K562 (cell line): ENCODE data around the gene KRT72. TPM values are rescaled to one million over a fixed set of nuclear protein-coding genes. Genes with fewer than 3 reads are reported as not detected.

Experiments
- ZBTB40 ChIP-seq, 2 experiments: fragments of 450-650 bp in 1 of 2; sonication (generic) in 1 of 2; formaldehyde crosslinking in 1 of 2; IDR thresholded peaks; 2 replicates each; pipeline versions ENCODE4 v1.7.1 to v1.9.0; 2016 to 2022; ENCODE audit warnings: inconsistent platforms in 1 of 2, mild to moderate bottlenecking in 1 of 2, missing genetic modification reagents in 1 of 2
- polyA plus RNA-seq, 8 experiments: library from polyadenylated mRNA; depleted of rRNA in 4 of 8; stranded (reverse) in 5 of 8; unstranded in 3 of 8; fragments of >200 nt; fragmentation: Nextera tagmentation in 2 of 8; fragmentation: Illumina TruSeq in 1 of 8; extraction: Ambion mirVana in 2 of 8; extraction: Trizol in 1 of 8; gene quantifications; 2 replicates each; pipeline versions ENCODE4 v1.2.1 to v1.2.3, GENCODE V29; 2011 to 2014; ENCODE audit warnings: inconsistent platforms in 1 of 8, missing spikeins in 1 of 8
- total RNA-seq, 7 experiments: library from RNA; depleted of rRNA in 6 of 7; stranded (reverse); fragments of >200 nt in 6 of 7; fragmentation: Illumina TruSeq in 2 of 7; extraction: Trizol in 2 of 7; gene quantifications; 2 replicates each; pipeline versions ENCODE4 v1.2.1 to v1.2.3, GENCODE V29; 2011 to 2021; ENCODE audit warnings: low replicate concordance in 1 of 7
- TF ChIP-seq, protein P1 (sequence below): fragments of 250-450 bp; sonication (Bioruptor Pico); IDR thresholded peaks from 2 replicates; pipeline ENCODE4 v1.4.0; 2020; ENCODE audit warnings: mild to moderate bottlenecking
- TF ChIP-seq, protein P2 (sequence below): fragments of 250-450 bp; sonication (Bioruptor Pico); IDR thresholded peaks from 2 replicates; pipeline ENCODE4 v1.8.0; 2021; ENCODE audit warnings: moderate library complexity, mild to moderate bottlenecking, inconsistent platforms
- TF ChIP-seq, protein P3 (sequence below), 2 experiments: fragments of 450-650 bp; IDR thresholded peaks; 2 replicates each; pipeline ENCODE4 v1.6.1; 2016; ENCODE audit warnings: mild to moderate bottlenecking in 2 of 2, borderline replicate concordance in 1 of 2, low read depth in 1 of 2, moderate library complexity in 1 of 2

Gene KRT72
- total and polyA plus RNA-seq, 9 of the 15 experiments (the other 6 are each of a cell fraction or from before 2014, with no cell fraction given) = not detected

- TF ChIP-seq ZBTB40 (IDR thresholded peaks at IDR 0.05) (no peak), ZBTB40 (CRISPR knock-in tag; IDR thresholded peaks at IDR 0.05) (no peak)
- TF ChIP-seq, protein P1, sequence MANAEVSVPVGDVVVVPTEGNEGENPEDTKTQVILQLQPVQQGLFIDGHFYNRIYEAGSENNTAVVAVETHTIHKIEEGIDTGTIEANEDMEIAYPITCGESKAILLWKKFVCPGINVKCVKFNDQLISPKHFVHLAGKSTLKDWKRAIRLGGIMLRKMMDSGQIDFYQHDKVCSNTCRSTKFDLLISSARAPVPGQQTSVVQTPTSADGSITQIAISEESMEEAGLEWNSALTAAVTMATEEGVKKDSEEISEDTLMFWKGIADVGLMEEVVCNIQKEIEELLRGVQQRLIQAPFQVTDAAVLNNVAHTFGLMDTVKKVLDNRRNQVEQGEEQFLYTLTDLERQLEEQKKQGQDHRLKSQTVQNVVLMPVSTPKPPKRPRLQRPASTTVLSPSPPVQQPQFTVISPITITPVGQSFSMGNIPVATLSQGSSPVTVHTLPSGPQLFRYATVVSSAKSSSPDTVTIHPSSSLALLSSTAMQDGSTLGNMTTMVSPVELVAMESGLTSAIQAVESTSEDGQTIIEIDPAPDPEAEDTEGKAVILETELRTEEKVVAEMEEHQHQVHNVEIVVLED (CRISPR knock-in tag) = no peak
- TF ChIP-seq, protein P2, sequence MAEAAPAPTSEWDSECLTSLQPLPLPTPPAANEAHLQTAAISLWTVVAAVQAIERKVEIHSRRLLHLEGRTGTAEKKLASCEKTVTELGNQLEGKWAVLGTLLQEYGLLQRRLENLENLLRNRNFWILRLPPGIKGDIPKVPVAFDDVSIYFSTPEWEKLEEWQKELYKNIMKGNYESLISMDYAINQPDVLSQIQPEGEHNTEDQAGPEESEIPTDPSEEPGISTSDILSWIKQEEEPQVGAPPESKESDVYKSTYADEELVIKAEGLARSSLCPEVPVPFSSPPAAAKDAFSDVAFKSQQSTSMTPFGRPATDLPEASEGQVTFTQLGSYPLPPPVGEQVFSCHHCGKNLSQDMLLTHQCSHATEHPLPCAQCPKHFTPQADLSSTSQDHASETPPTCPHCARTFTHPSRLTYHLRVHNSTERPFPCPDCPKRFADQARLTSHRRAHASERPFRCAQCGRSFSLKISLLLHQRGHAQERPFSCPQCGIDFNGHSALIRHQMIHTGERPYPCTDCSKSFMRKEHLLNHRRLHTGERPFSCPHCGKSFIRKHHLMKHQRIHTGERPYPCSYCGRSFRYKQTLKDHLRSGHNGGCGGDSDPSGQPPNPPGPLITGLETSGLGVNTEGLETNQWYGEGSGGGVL (CRISPR knock-in tag) = no peak
- TF ChIP-seq, protein P3, sequence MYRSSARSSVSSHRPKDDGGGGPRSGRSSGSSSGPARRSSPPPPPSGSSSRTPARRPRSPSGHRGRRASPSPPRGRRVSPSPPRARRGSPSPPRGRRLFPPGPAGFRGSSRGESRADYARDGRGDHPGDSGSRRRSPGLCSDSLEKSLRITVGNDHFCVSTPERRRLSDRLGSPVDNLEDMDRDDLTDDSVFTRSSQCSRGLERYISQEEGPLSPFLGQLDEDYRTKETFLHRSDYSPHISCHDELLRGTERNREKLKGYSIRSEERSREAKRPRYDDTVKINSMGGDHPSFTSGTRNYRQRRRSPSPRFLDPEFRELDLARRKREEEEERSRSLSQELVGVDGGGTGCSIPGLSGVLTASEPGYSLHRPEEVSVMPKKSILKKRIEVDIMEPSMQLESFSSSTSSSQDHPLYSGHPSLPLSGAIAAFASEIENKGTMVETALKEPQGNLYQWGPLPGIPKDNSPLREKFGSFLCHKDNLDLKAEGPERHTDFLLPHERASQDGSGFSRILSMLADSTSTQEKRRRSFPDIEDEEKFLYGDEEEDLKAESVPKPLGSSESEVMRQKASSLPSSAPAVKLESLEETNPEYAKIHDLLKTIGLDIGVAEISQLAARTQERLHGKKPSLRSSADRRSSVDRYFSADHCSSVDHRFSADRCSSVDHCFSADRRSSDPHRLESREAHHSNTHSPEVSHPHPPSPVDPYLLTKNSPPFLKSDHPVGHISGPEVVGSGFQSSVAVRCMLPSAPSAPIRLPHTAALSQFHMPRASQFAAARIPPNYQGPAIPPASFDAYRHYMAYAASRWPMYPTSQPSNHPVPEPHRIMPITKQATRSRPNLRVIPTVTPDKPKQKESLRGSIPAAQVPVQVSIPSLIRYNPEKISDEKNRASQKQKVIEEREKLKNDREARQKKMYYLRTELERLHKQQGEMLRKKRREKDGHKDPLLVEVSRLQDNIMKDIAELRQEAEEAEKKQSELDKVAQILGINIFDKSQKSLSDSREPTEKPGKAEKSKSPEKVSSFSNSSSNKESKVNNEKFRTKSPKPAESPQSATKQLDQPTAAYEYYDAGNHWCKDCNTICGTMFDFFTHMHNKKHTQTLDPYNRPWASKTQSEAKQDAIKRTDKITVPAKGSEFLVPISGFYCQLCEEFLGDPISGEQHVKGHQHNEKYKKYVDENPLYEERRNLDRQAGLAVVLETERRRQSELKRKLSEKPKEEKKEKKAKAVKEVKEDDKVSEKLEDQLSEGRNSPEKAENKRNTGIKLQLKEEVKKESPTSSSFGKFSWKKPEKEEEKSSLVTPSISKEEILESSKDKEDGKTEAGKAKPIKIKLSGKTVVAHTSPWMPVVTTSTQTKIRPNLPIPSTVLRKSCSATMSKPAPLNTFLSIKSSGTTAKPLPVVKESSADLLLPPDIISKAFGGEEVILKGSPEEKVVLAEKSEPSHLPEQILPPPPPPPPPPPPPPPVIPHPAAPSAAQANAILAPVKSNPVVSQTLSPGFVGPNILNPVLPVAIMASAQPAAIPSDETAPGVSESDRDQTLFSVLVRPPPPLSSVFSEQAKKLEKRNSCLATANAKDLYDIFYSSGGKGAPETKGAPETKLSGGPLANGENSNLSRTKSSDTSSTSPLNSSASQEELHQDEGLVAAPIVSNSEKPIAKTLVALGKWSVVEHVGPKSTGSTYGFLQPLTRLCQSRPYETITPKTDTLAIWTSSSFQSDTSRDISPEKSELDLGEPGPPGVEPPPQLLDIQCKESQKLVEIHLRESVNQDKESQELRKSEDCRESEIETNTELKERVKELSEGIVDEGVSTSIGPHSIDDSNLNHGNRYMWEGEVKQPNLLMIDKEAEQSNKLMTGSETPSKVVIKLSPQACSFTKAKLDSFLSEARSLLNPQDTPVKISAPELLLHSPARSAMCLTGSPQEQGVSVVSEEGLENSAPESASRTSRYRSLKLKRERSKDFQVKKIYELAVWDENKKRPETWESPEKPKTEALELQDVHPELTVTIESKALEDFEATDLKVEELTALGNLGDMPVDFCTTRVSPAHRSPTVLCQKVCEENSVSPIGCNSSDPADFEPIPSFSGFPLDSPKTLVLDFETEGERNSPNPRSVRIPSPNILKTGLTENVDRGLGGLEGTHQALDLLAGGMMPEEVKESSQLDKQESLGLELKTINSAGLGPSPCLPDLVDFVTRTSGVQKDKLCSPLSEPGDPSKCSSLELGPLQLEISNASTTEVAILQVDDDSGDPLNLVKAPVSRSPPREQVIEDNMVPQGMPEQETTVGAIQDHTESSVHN (IDR thresholded peaks at IDR 0.05; ENCODE audit: borderline replicate concordance in 1 of 2, low read depth in 1 of 2) = no peak
Measured at GRCh38 chr12:52615912-52616311, 14.6 kb upstream of the KRT72 start (continued).
